Measurements from ENCODE around the gene EDN2.

The EDN2 gene

DNA sequence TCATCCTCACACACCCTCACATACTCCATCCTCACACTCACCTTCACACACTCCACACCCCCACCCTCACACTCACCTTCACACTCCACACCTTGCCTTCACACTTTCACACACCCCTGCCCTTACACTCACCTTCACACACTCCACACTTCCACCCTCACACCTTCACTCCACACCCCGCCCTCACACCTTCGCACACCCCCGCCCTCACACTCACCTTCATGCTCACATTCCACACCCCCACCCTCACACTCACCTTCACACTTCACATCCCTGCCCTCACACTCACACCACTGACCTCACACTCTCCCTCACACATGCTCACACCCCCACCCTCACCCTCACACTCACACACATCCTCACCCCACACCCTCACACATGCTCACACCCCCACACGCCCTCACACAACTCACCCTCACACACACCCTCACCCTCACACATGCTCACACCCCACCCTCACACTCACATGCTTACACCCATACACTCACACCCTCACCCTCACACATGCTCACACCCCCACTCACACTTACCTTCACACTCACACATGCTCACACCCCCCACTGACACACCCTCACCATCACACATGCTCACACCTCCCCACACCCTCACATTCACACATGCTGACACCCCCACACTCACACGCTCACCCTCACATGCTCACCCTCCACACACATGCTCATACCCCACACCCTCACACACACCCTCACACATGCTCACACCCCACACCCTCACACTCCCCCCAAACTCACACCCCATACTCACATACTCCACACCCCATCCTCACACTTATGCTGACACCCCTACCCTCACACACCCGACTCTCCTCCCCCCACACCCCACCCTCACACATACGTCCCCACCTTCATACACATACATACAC, 44.5 kb upstream of the EDN2 start:
- H3K14ac ChIP-seq (ENCODE audit: low read length): no peak overlapping the region
- no peak overlapping the region for H2AFZ ChIP-seq (ENCODE audit: low read length)
- no peak overlapping the region for H2BK5ac ChIP-seq (ENCODE audit: low read length)
- H3K4me1 ChIP-seq (ENCODE audit: control insufficient read depth in 2 of 2, insufficient read depth in 1 of 2, low read depth in 1 of 2, low read length in 2 of 2): peaks cover 0 to 1% of the 10 kb centered on the region in 2 donors
- no peak overlapping the region for H2BK15ac ChIP-seq (ENCODE audit: low read length)
- no peaks in the 10 kb centered on the region for H3K27me3 ChIP-seq (ENCODE audit: control insufficient read depth in 3 of 3, insufficient read depth in 3 of 3, low read depth in 1 of 3, low read length in 3 of 3)
- DNase-seq (ENCODE audit: low spot score): no peak
- no peak overlapping the region for H2BK120ac ChIP-seq (ENCODE audit: low read depth, low read length)
- H3K4ac ChIP-seq (ENCODE audit: low read length): no peak overlapping the region
- H3K4me3 ChIP-seq (ENCODE audit: low read length in 2 of 2): peak overlapping the region in 1 of 2 donors; percentile 5
- H3K27ac ChIP-seq (replicated peaks; ENCODE audit: low read length): no peak overlapping the region
- H3K79me1 ChIP-seq (ENCODE audit: low read depth, low read length): peaks cover 7% of the 10 kb centered on the region
- no peak overlapping the region for H2AK5ac ChIP-seq (ENCODE audit: low read depth, low read length)
- H3K18ac ChIP-seq (ENCODE audit: low read length): no peak overlapping the region
- peak overlapping the region; percentile 43 for H3K23ac ChIP-seq (ENCODE audit: low read depth, low read length, poor library complexity)
- no peak overlapping the region for H2BK12ac ChIP-seq (ENCODE audit: low read length)
- H3K9ac ChIP-seq (ENCODE audit: low read depth, low read length, poor library complexity): peak overlapping the region; percentile 60
- H4K91ac ChIP-seq (ENCODE audit: low read depth, low read length, poor library complexity): no peak overlapping the region
- no peaks in the 10 kb centered on the region for H3K36me3 ChIP-seq (replicated peaks in 1 of 2; ENCODE audit: control insufficient read depth in 2 of 2, insufficient read depth in 2 of 2, low read length in 2 of 2)
- WGBS, 2 donors (ENCODE audit: extremely low coverage in 2 of 2, insufficient read length in 2 of 2, insufficient replicate concordance in 1 of 2): 67% methylated on average over 6 of the region's 7 CpGs; no CpG with 5 or more reads in 1 of the 2 donors
- H4K8ac ChIP-seq (ENCODE audit: low read depth, low read length): no peak overlapping the region
- peaks cover 0 to 19% of the 10 kb centered on the region in 2 donors for H3K9me3 ChIP-seq (replicated peaks in 1 of 2; ENCODE audit: control insufficient read depth in 2 of 2, insufficient read depth in 1 of 2, low read depth in 1 of 2, low read length in 2 of 2)
- no peak overlapping the region for H3K4me2 ChIP-seq (ENCODE audit: insufficient read depth, low read length, poor library complexity, severe bottlenecking)

DNA sequence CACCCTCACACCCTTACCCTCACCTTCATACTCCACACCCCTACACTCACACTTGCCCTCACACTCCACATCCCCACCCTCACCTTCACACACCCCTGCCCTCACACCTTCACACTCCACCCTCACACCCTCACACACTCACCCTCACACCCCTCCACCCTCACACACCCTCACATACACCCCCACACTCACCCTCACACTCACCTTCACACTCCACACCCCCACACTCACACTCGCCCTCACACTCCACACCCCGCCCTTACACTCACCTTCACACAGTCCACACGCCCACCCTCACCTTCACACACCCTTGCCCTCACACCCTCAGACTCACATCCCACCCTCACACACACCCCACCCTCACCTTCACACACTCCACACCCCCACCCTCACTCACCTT, 43.6 kb upstream of the EDN2 start:
- Histone ChIP-seq H3K27ac (replicated peaks; ENCODE audit: low read length) (no peak overlapping the region), H3K9me3 (replicated peaks in 1 of 2; ENCODE audit: control insufficient read depth in 2 of 2, insufficient read depth in 1 of 2, low read depth in 1 of 2, low read length in 2 of 2) (peaks cover 0 to 19% of the 10 kb centered on the region in 2 donors), H2BK15ac (ENCODE audit: low read length) (no peak overlapping the region), H4K91ac (ENCODE audit: low read depth, low read length, poor library complexity) (no peak overlapping the region), H3K14ac (ENCODE audit: low read length) (peak overlapping the region; percentile 71), H3K4me3 (ENCODE audit: low read length in 2 of 2) (peak overlapping the region in 1 of 2 donors; percentile 66), H3K9ac (ENCODE audit: low read depth, low read length, poor library complexity) (peak overlapping the region; percentile 44), H3K23ac (ENCODE audit: low read depth, low read length, poor library complexity) (peak overlapping the region; percentile 55), H3K27me3 (ENCODE audit: control insufficient read depth in 3 of 3, insufficient read depth in 3 of 3, low read depth in 1 of 3, low read length in 3 of 3) (no peaks in the 10 kb centered on the region), H2BK120ac (ENCODE audit: low read depth, low read length) (no peak overlapping the region), H3K18ac (ENCODE audit: low read length) (no peak overlapping the region), H3K4ac (ENCODE audit: low read length) (no peak overlapping the region), H2BK5ac (ENCODE audit: low read length) (no peak overlapping the region), H3K4me1 (ENCODE audit: control insufficient read depth in 2 of 2, insufficient read depth in 1 of 2, low read depth in 1 of 2, low read length in 2 of 2) (peaks cover 0 to 1% of the 10 kb centered on the region in 2 donors), H2AK5ac (ENCODE audit: low read depth, low read length) (no peak overlapping the region), H3K79me1 (ENCODE audit: low read depth, low read length) (peaks cover 7% of the 10 kb centered on the region), H3K36me3 (replicated peaks in 1 of 2; ENCODE audit: control insufficient read depth in 2 of 2, insufficient read depth in 2 of 2, low read length in 2 of 2) (no peaks in the 10 kb centered on the region), H4K8ac (ENCODE audit: low read depth, low read length) (no peak overlapping the region), H2BK12ac (ENCODE audit: low read length) (no peak overlapping the region), H3K4me2 (ENCODE audit: insufficient read depth, low read length, poor library complexity, severe bottlenecking) (no peak overlapping the region), H2AFZ (ENCODE audit: low read length) (no peak overlapping the region)
- DNase-seq (ENCODE audit: low spot score): no peak
- WGBS, 2 donors (ENCODE audit: extremely low coverage in 2 of 2, insufficient read length in 2 of 2, insufficient replicate concordance in 1 of 2): 97% methylated on average over 3 of the region's 3 CpGs; no CpG with 5 or more reads in 1 of the 2 donors

DNA sequence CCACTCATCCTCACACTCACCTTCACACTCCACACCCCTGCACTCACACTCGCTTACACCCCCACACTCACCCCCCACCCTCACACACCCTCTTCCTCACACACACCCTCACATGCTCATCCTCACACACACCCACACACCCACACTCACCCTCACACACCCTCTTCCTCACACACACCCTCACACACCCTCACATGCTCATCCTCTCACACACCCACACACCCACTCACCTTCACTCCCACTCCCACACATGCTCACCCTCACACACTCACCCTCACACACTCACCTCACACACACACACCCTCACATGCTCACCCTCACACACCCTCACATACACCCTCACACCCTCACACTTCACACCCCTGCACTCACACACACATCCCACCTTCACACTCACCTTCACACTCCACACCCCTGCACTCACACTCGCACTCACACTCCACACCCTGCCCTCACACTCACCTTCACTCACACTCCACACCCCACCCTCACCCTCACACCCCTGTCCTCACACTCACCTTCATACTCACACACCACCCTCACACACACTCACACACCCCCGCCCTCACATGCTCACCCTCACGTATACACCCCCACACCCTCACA, 42.6 kb upstream of the EDN2 start:
- Histone ChIP-seq H3K18ac (ENCODE audit: low read length) (no peak overlapping the region), H2BK120ac (ENCODE audit: low read depth, low read length) (no peak overlapping the region), H3K14ac (ENCODE audit: low read length) (peak overlapping the region; percentile 38), H3K9ac (ENCODE audit: low read depth, low read length, poor library complexity) (peak overlapping the region; percentile 4), H3K4me1 (ENCODE audit: control insufficient read depth in 2 of 2, insufficient read depth in 1 of 2, low read depth in 1 of 2, low read length in 2 of 2) (peaks cover 0 to 6% of the 10 kb centered on the region in 2 donors), H4K91ac (ENCODE audit: low read depth, low read length, poor library complexity) (no peak overlapping the region), H3K27ac (replicated peaks; ENCODE audit: low read length) (no peak overlapping the region), H2BK12ac (ENCODE audit: low read length) (peak overlapping the region; percentile 41), H3K4me2 (ENCODE audit: insufficient read depth, low read length, poor library complexity, severe bottlenecking) (no peak overlapping the region), H2BK15ac (ENCODE audit: low read length) (no peak overlapping the region), H3K27me3 (ENCODE audit: control insufficient read depth in 3 of 3, insufficient read depth in 3 of 3, low read depth in 1 of 3, low read length in 3 of 3) (no peaks in the 10 kb centered on the region), H2AFZ (ENCODE audit: low read length) (no peak overlapping the region), H2AK5ac (ENCODE audit: low read depth, low read length) (no peak overlapping the region), H2BK5ac (ENCODE audit: low read length) (no peak overlapping the region), H3K36me3 (replicated peaks in 1 of 2; ENCODE audit: control insufficient read depth in 2 of 2, insufficient read depth in 2 of 2, low read length in 2 of 2) (no peaks in the 10 kb centered on the region), H3K79me1 (ENCODE audit: low read depth, low read length) (peaks cover 7% of the 10 kb centered on the region), H3K9me3 (replicated peaks in 1 of 2; ENCODE audit: control insufficient read depth in 2 of 2, insufficient read depth in 1 of 2, low read depth in 1 of 2, low read length in 2 of 2) (peaks cover 0 to 19% of the 10 kb centered on the region in 2 donors), H4K8ac (ENCODE audit: low read depth, low read length) (no peak overlapping the region), H3K4ac (ENCODE audit: low read length) (no peak overlapping the region), H3K23ac (ENCODE audit: low read depth, low read length, poor library complexity) (no peak overlapping the region), H3K4me3 (ENCODE audit: low read length in 2 of 2) (no peak overlapping the region)
- 100% methylated on average over 1 to 4 of the region's 4 CpGs for WGBS, 2 donors (ENCODE audit: extremely low coverage in 2 of 2, insufficient read length in 2 of 2, insufficient replicate concordance in 1 of 2)
- DNase-seq (ENCODE audit: low spot score): no peak
